HCT116 (cell line): ENCODE data around the gene ARRDC3.

Experiments
- CTCF ChIP-seq, 3 experiments: fragments of 200-600 bp in 1 of 3; sonication (generic) in 1 of 3; IDR thresholded peaks in 2 of 3; conservative IDR thresholded peaks in 1 of 3; 2 replicates each; pipeline ENCODE4 v1.5.1; 2012 to 2017; ENCODE audit warnings: low read depth in 2 of 3, low read length in 2 of 3, antibody characterized with exemption in 1 of 3, borderline replicate concordance in 1 of 3, control low read depth in 1 of 3, mild to moderate bottlenecking in 1 of 3, mixed read lengths in 1 of 3, mixed run types in 1 of 3, moderate library complexity in 1 of 3; ENCODE audit not compliant: insufficient read depth in 1 of 3
- POLR2A ChIP-seq: IDR thresholded peaks from 2 replicates; pipeline ENCODE4 v1.7.0; 2011; ENCODE audit warnings: borderline replicate concordance; ENCODE audit not compliant: insufficient read depth, insufficient read length; ENCODE audit errors: extremely low read depth

GRCh38 chr5:91379246-91379913 is 3.7 kb downstream of the ARRDC3 start:
- TF ChIP-seq CTCF (IDR thresholded peaks at IDR 0.05 in 2 of 3, conservative IDR thresholded peaks at IDR 0.05 in 1 of 3; ENCODE audit: borderline replicate concordance in 1 of 3, insufficient read depth in 1 of 3, low read depth in 2 of 3, low read length in 2 of 3), result no peak
- no peak for TF ChIP-seq POLR2A
